RKO (cell line): ENCODE data around the gene SULT1A1.
"Not testable (repeated sequence)": the region's sequence is repeated elsewhere in the genome, so short reads cannot be mapped to it uniquely, and the experiment has no call there.

Source experiments
- DNase-seq: peaks from one replicate; pipeline ENCODE4 v3.0.0-alpha.2; 2016; ENCODE audit warnings: low spot score

Gene SULT1A1

GRCh38 chr16:28608867-28609596, 812 bp downstream of the SULT1A1 start:
- not testable (repeated sequence) for DNase-seq

GRCh38 chr16:28608496-28608808, 1.4 kb downstream of the SULT1A1 start:
- not testable (repeated sequence) for DNase-seq

DNA sequence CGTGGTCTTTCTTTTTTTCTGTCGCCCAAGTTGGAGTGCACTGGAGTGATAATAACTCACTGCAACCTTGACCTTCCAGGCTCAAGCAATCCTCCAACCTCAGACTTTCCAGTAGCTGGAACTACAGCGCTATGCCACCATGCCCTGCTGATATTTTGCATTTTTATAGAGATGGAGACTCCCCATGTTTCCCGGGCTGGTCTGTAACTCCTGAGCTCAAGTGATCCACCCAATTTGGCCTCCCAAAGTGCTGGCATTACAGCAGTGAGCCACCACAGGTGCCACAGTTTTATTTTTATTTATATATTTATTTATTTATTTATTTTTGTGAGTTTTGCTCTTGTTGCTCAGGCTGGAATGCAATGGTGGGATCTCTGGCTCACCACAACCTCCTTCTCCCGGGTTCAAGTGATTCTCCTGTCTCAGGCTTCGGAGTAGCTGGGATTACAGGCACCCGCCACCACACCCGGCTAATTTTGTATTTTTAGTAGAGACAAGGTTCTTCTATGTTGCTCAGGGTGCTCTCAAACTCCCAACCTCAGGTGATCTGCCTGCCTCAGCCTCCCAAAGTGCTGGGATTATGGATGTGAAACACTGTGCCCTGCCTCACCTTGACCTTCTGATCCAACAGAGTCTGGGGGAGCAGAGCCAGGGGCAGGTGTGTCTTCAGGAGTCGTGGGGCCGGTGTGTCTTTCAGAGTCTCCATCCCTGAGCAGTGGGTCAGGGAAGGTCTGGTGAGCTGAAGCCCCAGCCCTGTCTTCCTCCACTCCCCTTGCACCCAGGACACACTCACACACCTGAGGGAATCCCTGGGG, 2.0 kb downstream of the SULT1A1 start:
- DNase-seq, result not testable (repeated sequence)

DNA sequence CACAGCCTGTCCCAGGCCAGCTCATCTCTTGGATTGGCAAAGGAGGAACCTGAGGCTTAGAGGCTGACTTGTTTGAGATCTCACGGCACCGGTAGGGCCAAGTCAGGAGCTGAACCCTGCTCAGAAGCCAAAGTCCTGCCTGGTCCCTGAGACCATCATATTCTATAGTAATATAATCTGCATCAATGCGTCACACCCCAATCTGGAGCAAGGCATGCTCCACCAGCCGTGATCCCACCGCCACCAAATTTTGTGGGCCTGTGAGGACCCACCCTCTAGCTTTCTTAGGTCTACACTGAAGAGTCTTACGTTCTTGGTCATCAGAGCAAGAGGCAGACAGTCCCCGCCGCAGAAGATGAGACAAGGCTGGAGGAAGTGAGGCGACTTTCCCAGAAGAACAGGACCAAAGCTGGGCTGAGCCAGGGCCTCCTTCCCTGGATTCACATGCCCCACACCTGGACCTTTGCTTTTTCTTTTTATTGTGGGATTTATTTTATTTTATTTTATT, 2.7 kb downstream of the SULT1A1 start:
- DNase-seq, result no peak

GRCh38 chr16:28606291-28607115, 3.3 kb downstream of the SULT1A1 start:
- no peak for DNase-seq

DNA sequence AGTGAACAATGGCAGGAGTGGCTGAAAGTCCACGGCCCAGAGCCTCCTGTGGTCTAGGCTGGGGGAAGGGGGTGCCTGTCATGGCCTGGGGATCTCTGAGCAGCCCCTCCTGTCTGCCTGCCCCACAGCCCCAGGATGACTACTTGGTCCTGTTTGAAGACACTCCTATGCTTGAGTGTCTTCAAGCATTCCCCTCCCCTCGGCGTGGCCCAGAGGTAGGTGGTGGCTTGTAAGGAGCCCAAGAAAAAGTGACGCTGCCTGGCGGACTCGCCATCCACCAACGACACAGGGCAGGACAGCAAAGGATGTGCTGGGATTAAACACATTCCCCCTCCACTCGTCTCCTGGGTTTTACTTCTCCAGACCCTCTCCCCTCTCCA, 5.7 kb downstream of the SULT1A1 start:
- DNase-seq, result no peak

- DNase-seq, result no peak
These were observed 6.3 kb downstream of the SULT1A1 start for GRCh38 chr16:28603381-28604185.

DNA sequence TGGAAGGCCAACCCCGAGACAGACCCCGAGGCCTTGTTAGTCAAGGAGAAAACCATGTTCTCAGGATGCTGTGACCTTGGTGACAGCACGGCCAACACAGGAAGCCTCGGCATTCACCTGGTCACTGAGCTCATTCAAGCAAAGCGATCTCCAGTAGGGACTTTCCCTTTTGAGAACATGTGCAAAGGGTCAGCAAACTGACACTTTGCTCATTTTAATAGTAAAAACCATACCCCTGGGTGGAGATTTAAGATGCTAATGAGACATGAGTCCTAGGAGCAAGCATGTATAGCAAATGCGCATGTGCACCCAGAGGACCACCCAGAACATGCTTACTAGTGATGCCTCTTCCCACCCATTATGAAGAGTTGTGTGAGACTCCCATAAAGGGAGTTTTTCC, 7.3 kb downstream of the SULT1A1 start:
- DNase-seq, result no peak

GRCh38 chr16:28602062-28602461, 7.8 kb downstream of the SULT1A1 start:
- not testable (repeated sequence) for DNase-seq

DNA sequence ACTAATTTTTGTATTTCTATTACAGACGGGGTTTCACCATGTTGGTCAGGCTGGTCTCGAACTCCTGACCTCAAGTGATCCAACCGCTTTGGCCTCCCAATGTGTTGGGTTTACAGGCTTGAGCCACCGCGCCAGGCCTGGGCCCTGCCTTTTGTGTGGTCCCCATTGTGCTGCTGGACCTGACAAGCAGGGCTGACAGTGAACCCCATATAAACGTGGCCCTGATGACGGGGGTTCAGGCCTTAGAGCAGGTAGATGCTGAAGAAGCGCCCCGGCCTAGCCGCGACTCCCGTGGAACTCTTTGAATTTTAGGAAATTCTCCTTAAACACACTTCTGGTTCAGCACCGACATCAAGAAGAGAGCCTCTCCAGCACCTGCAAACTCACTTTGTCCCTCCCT, 8.3 kb downstream of the SULT1A1 start:
- not testable (repeated sequence) for DNase-seq

- DNase-seq, result not testable (repeated sequence)
These were observed 8.9 kb downstream of the SULT1A1 start for GRCh38 chr16:28600965-28601364.

GRCh38 chr16:28599377-28600285, 10.2 kb downstream of the SULT1A1 start:
- not testable (repeated sequence) for DNase-seq

GRCh38 chr16:28597692-28598261, 12.1 kb downstream of the SULT1A1 start:
- DNase-seq, result no peak

- DNase-seq, result no peak
These were observed 12.8 kb downstream of the SULT1A1 start, which contains the start of gene SULT1A2 for GRCh38 chr16:28596840-28597691. Gene SULT1A2 (minus strand): TSS chr16:28597050. CDS start chr16:28595930, 1,120 bp downstream.

DNA sequence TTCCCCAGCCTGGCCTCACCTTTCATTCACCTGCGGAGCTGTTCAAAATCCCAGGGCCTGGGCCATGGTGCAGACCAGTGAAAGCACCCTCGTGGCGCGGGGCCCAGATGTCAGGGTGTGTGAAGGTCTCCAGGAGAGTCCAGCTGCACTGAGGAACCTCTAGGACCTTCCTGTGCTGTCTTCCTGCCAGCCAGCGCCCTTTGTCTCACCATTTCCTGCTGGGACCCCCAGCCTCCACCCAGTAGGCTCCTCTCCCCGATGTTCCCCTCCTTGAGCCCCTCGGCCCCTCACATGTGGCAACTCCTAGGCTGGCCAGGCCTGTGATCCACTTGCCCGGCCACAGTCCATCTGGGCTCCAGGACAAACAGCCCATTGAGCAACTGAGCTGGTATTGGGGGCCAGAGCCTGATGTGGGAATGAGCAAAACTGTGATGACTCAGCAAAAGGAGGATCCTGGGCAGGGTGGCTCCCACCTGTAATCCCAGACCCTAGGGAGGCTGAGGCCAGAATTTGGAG, 13.7 kb downstream of the SULT1A1 start:
- no peak for DNase-seq

GRCh38 chr16:28595451-28595850, 14.4 kb downstream of the SULT1A1 start:
- not testable (repeated sequence) for DNase-seq

GRCh38 chr16:28592979-28593553, 16.8 kb downstream of the SULT1A1 start:
- DNase-seq, result no peak

- no peak for DNase-seq
These were observed 17.3 kb downstream of the SULT1A1 start for GRCh38 chr16:28592511-28592910.
